Epidermal melanocyte (primary cell): ENCODE results near the gene MTHFD2L.
"Not testable (repeated sequence)": the region's sequence is repeated elsewhere in the genome, so short reads cannot be mapped to it uniquely, and the experiment has no call there.

Source experiments
- DNase-seq: peaks from one replicate; pipeline ENCODE4 v3.0.0; 2011; ENCODE audit warnings: low spot score; ENCODE audit not compliant: insufficient read length

MTHFD2L gene

DNA sequence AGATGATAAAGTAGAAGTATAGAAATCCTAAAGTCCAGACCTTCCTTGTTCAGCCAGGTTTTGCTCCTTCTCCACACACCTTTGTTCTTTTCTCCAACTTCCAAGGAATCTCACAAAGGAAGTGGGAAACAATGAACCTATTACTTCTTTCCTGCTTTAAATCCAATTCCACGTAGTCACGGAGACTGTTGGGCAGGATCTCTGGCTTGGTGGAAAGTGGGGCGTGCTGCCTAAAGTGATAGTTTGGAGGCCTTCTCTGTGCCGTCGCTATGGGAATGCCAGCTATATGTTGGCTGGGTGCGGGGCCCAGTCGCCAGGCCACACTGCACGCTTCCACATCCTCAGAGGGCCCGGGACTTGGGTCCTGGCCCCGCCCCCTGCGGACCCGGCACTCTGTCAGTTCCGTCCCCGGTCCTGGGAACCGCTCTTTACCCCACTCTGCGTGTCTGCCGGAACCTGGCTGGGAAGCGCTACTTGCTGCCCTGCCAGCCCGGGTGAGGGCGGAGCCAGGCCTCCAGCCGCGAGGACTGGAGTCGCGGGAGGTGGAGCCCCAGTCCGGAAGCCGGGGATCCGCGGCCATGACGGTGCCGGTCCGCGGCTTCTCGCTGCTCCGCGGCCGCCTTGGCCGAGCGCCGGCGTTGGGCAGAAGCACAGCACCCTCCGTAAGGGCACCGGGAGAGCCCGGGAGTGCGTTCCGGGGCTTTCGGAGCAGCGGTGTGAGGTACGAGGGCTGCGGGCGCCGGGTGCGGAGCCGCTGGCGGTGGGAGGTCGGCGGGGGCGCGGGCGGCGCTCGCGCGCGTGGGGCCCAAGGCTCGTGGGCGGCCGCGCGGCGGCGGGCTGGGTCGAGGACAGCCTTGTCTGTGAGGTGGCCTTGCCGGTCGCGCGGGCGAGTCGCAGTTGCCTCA lies at the start of gene MTHFD2L:
Gene MTHFD2L, plus strand, starts transcription at position 558 of the 905 bp plus-strand sequence. Its CDS starts 21 bp downstream, at position 579.
- DNase-seq, result peak; percentile 82

DNA sequence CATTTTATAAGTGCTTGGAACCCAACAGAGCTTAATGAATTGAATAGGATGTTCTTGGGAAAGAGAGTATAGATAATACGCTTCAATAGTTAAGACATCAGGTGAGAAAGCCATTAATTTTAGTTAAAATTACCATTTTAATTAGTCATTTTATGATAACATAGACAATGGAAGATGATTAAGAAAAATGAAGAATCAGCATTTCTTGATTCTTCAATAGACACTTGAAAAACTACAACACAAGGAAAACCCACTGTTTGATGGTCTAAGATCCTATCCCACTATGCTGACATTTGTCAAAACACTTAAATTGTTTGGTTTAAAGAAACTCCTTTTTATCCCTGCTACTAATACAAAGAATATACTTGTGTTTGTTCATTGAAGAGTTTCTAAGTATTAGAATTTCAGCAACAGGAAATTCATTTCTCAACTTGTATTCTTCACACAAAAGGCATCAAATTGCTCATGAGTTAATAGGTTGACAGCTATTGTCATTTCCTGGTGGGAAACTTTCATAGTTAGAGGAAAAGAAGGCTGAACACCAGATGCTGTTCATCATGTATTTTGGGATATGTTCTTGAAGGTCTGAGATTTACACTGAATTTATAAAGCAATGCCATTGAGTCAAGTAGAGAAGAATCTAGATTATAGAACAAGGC lies 49.3 kb upstream of the MTHFD2L start:
- no peak for DNase-seq

DNA sequence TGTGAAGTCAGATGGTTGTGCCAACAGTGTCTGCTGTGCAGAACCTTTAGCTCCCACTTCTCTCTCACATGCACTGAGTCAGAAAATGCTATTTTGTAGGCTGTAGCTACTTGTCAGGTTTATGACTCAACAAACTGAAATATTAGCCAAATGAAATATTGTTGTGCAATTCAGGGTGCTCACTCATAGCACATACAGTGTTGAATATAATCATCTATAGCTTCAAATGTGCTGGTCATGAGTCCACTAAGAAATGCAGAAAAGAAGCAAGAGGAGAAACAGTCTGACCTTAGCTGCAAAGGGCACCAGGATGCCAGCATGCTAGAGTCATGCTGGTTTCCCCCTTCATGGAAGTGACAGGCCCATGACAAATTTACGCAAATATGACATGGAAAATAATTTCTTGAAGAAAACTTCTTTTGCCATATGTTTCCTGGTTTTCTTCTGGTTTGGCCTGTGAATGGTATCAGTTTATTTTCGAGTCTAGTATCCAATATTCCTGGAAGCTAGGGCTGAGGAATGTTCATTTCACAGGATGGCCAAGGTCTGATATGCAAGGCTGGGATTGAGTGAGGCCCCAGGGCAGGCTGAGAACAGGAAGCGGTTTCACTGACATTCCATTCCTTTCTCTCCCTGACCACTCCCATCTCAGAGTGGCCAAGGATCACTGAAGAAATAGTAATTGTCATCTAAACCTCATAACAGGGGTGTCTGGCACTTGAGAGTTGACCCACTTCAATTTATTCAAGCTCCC lies 48.6 kb upstream of the MTHFD2L start:
- DNase-seq, result peak; percentile 63

DNA sequence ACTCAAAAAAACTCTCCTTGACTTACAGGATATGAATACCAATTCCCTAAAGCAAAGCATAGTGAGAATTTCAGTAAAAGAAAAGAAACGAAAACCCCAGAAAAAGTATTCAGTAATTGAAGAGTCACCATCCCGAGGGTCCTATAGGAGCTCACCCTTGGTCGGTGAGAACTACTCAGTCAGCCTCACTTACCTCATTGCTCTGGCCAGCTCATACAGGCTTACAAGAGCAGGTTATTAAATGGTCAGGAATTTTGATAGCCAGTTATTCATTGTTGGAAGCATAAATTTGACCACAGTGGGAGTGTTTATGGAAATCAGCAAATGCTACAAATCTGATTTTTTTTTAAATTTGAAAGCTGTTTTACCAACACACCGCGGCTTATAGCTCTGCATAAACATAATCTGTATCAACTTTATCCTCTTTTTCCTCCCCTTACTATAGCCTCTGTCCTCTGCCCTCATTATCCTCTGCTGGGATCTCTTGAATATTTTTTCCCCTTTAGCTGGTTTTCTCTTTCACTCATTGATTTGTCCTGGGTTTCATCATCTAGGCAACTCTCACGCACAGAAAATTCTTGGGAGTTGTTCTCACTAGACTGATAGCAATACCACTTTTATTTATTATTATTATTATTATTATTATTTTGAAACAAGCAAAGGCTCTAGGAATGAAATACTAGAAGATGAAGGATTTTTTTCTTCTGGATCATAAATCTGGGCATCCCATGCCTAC lies 47.9 kb upstream of the MTHFD2L start:
- no peak for DNase-seq

DNA sequence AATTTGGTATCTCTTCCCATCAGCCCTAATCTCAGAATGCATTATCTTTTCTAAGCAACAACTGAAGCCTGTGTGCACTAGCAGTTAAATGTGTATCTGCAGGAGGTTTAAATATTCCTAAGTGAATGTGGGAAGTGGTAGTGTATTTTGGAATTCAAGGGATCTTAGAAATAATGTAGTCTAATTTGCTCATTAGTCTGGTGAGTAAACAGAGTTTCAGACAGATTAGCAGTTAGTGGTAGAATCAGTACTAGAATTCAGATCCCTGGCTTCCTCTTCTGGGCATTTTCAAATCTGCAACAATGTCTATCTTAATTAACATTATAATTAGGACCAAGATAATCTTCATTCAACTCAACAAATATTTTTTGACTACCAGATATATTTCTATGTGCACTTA lies 47.2 kb upstream of the MTHFD2L start:
- DNase-seq, result no peak

DNA sequence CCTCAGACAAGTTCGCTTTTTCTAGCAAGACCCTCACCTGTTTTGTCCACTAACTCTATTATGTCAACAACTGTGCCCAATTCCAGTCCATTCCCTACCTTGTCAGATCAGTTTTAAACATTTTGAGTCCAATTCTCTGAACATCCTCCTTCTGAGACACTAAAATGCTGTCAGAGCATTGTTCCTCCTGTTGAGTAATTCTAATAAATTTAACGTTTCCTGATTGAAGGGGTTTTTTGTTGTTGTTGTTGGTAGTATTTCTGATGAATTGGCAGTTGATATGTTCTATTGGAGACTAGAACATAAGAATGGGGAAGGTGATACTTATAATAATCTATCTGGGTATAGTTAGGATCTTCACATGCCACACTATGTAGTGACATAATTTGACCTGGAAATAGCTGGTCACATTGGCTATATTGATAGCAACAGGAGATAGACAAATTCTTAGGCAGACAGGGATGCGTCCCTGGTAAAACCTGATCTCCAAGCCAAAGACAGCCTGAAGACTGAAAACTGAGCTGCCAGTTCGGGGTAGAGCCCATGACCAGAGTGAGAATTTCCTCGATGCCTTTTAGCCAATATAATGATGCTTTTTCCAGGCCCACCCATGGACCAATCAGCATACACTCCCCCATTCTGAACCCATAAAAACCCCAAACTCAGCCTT lies 46.5 kb upstream of the MTHFD2L start:
- DNase-seq, result no peak

DNA sequence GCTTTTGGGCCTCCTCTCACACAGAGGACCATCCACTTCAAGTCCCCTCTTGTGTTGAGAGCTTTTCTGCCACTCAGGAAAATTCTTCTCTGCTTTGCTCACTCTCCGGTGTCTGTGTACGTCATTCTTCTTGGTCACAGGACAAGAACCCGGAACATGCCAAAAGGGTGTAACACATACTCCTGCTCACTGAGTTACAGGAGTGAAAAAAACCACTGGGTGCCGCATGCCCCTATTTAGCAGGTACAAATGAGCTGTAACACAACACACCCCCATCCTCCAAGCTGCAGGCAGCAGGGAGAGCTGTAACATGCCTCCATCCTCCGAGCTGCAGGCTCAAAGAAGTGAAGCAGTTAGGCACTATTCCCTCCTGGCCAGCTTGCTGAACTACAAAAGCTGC lies 45.9 kb upstream of the MTHFD2L start:
- no peak for DNase-seq

DNA sequence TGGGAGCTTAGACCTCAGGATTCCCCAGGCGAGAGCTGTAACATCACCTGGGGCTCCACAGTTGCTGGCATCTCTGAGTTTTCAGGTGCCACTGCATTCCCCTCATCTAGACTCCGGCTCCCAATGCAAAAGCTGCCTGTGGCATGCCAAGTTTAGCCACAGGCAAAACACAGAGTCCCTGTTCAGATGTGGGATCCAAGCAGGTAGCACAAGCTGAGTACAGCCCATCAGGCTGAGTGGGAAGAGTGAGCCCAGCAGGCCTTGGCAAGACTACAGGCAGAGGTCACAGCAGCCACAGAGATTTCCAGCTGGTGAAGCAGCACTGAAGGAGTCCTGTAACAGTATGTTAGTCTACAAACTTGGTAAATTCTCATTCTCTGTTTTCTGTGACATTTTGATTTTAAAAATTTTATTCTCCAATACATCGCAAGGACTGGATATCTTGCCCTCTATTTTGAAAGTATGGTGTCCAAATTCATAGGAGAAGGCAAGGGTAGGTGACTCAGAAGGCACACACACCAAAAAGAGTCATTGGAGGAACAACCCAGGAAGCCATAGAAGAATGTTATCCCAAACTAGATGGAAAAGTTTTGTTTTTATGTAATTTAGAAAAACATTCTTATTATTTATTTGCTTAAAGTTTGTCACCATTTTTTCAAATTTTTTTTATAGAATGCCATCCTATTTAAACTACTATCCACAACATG lies 45.4 kb upstream of the MTHFD2L start:
- DNase-seq, result no peak

DNA sequence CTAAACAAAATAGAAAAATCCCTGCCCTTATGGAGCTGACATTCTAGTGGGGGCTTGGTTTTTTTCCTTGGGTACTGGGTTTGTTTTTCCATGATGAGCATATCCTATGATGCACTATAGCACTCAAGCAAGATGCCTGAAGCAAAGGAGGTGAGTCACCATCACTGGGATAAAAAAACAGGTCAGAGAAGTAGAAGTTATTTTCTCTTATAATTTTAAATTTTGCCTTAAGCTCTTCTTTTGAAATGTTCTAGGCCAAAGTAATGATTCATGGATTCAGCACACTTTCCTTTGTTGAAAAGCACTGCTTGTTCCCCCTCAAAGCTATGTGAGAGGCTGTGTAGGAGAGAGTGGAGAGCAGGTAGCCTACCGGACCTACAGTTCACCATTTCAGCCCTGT lies 43.7 kb upstream of the MTHFD2L start:
- DNase-seq, result no peak

DNA sequence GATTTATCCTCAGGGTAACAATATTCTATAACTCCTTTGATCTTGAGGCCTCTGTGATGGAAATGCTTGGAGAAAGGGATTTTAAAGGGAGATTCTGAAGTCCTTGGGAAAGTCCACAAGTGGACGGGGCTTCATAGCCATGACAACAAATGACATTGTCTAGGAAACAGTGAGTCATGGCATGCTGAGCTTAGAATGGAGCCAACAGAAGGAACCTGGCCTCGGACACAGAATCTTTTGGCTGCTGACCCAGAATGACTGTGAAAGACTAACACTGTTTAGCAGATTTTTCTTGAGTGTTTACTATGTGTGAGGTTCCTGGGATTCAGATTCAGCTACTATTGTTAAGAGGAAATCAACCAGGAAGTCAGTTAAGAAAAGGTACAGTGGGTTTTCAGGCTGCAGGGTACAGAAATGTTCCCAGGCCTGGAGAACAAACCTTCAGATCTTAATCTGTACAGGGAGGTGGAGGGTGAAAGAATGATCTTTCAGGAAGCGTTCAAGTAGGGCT lies 40.8 kb upstream of the MTHFD2L start:
- DNase-seq, result no peak

DNA sequence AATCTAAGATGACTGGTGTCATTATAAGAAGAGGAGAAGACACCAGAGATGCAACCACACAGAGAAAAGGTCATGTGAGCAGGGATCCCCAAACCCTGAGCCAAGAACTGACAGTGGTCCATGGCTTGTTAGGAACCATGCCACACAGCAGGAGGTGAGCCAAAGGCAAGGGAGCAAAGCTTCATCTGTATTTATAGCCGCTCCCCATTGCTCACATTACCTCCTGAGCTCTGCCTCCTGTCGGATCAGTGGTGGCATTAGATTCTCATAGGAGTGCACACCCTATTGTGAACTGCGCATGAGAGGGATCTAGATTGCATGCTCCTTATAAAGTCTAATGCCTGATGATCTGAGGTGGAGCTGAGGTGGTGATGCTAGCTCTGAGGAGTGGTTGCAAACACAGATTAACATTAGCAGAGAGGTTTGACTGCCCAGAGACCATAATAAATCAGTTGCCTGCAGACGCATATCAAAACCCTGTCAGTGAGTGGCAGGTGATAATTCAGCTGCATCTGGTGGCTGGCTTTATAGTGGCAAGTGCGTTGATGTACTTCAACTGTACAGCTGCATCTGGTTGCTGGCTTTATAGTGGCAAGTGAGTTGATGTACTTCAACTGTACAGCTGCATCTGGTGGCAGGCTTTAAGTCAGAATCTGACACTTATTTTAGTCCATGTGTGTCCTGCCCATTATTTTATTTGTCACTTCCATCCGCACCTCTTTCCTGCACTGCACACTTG lies 39.1 kb upstream of the MTHFD2L start:
- no peak for DNase-seq

DNA sequence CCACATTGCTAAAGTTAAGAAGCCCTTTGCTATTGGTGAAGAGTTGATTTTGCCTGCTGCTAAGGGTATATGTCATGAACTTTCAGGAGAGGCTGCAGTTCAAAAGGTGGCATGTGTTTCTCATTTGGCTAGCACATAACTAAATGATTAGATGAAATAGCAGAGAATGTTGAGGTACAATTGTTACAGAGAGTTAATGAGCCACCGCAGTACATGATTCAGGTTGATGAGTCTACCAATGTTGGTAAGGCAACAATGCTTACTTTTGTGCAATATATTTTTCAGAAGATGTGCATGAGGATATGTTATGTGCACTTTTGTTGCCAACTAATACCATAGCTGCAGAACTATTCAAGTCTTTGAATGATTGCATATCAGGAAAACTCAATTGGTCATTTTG lies 37.8 kb upstream of the MTHFD2L start:
- DNase-seq, result no peak

DNA sequence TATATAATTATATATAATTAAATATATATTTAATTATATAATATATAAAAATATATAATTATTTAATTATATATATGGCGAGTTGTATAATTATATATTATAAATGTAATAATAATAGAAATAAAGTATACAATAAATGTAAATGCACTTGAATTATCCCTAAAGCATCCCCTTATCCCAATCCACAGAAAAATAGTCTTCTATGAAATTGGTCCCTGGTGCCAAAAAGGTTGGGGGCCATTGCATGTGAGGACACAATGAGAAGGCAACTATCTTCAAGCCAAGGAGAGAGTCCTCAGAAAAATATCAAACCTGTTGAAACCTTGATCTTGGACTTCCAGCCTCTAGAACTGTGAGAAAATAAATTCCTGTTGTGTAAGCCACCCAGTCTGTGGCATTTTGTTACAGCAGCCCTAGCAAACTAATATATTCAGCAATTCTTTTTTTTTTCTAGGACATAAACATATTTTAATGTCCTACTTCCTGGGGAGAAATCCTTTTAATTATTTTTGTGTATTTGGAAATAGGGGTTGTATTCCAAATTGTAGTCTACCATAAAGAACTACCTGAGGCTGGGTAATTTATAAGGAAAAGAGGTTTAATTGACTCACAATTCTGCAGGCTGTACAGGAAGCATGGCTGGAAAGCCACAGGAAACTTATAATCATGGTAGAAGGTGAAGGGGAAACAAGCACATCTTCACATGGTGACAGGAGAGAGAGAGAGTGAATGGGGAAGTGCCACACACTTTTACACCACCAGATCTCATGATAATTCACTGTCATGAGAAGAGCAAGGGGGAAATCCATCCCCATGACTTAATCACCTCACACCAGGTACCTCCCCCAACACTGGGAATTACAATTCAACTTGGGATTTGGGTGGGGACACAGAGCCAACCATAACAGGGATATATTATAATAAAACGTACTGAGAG lies 36.0 kb upstream of the MTHFD2L start:
- no peak for DNase-seq

DNA sequence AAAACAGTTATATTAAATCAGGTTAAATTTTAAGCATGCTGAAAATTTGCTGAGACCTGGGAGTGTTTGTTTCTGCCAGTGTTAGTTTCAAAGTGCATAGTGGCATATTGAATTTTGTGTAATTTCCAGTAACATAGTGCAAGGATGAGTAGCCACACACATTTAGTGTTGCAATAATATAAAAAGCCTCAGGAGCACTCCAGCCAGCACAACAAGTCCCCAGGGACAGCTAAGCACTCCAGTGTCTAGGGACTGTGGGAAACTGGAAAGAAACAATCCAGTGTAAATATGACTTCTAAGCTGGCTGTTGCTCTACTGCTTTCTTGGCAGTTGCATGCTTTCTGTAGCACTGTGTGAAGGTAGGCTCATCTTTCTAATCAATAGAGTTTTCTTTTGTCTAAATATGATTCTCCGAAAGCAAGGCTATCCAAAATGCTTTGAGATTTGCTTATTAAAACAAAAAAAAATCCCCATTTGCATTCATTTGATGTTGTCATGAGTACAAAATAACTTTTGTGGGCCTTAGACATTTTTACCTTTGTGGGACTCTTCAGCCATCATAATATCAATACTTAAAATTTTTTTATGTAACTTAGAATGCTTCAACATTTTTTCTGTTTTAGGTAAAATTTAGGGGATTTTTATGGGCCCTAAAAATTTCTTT lies 34.7 kb upstream of the MTHFD2L start:
- DNase-seq, result no peak

DNA sequence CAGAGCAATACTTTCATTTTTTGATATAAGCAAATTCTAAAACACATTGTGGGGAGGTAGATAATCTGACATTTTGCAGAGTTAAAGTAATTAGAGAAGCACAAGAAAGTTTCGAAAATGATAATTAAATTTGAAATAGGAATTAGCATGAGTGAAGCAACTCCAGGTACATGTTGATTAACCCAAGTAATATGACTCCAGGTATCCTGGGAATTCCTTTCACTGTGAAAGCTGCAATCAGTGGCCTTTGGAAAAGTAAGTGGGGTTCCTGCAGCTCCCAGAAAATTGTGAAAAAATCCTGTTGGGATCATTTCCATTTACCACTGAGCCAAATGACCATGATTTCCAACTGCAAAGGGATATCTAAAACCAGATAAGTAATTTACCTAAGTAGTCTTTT lies 32.9 kb upstream of the MTHFD2L start:
- no peak for DNase-seq

DNA sequence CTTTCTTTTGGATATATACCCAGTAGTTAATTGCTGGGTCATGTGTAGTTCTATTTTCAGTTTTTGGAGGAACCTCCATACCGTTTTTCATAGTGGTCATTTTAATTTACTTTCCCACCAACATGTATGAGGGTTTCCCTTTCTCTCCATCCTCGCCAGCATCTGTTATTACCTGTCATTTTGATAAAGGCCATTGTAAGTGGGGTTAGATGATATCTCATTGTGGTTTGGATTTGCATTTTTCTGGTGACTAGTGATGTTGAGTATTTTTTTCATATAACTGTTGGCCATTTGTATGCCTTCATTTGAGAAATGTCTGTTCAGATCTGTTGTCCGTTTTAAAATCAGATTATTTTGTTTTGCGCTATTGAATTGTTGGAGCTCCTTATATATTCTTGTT lies 30.2 kb upstream of the MTHFD2L start:
- DNase-seq, result no peak

DNA sequence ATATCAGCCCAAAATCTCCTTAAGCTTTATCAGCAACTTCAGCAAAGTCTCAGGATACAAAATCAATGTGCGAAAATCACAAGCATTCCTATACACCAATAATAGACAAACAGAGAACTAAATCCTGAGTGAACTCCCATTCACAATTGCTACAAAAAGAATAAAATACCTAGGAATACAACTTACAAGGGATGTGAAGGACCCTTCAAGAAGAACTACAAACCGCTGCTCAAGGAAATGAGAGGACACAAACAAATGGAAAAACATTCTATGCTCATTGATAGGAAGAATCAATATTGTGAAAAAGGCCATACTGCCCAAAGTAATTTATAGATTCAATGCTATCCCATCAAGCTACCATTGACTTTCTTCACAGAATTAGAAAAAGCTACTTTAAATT lies 27.1 kb upstream of the MTHFD2L start:
- DNase-seq, result not testable (repeated sequence)

DNA sequence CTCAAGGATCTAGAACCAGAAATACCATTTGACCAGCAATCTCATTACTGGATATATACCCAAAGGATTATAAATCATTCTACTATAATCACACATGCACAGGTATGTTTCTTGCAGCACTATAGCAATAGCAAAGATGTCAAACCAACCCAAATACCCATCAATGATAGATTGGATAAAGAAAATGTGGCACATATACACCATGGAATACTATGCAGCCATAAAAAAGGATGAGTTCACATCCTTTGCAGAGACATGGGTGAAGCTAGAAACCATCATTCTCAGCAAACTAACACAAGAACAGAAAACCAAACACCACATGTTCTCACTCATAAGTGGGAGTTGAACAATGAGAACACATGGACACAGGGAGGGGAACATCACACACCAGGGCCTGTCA lies 25.7 kb upstream of the MTHFD2L start:
- DNase-seq, result not testable (repeated sequence)
